NCI-H187 (cell line): ENCODE results near the gene PPP1R11.

Experiments used
- DNase-seq, 2 experiments: peaks; one replicate each; lab custom pipeline; 2025; lab: John Stamatoyannopoulos, UW

Gene PPP1R11

GRCh38 chr6:30061858-30062458, 5.0 kb upstream of the PPP1R11 start:
- DNase-seq: no peak

- DNase-seq: no peak
Measured at GRCh38 chr6:30062471-30063178, 4.4 kb upstream of the PPP1R11 start.

GRCh38 chr6:30063315-30063714, 3.7 kb upstream of the PPP1R11 start:
- DNase-seq: no peak

GRCh38 chr6:30066082-30066481, 916 bp upstream of the PPP1R11 start:
- DNase-seq: no peak

GRCh38 chr6:30067460-30068139, 602 bp downstream of the PPP1R11 start:
- no peak for DNase-seq

GRCh38 chr6:30071081-30071818, 4.3 kb downstream of the PPP1R11 start:
- DNase-seq: no peak

GRCh38 chr6:30071858-30072257, 4.9 kb downstream of the PPP1R11 start:
- no peak for DNase-seq

- DNase-seq: no peak
Measured at GRCh38 chr6:30073489-30074235, 6.7 kb downstream of the PPP1R11 start.

GRCh38 chr6:30074331-30075093, 7.5 kb downstream of the PPP1R11 start:
- no peak for DNase-seq

- no peak for DNase-seq
Measured at GRCh38 chr6:30075094-30075789, 8.2 kb downstream of the PPP1R11 start, which contains the start of gene RNF39. Gene RNF39 (minus strand): TSS chr6:30075769. CDS start chr6:30075585, 184 bp downstream.

- DNase-seq: no peak
Measured at GRCh38 chr6:30075790-30076732, 9.1 kb downstream of the PPP1R11 start.

- no peak for DNase-seq
Measured at GRCh38 chr6:30077218-30077617, 10.2 kb downstream of the PPP1R11 start.

- DNase-seq: no peak
Measured at GRCh38 chr6:30087876-30088275, 20.9 kb downstream of the PPP1R11 start.

GRCh38 chr6:30091577-30092381, 24.8 kb downstream of the PPP1R11 start:
- no peak for DNase-seq

GRCh38 chr6:30092852-30093543, 26.0 kb downstream of the PPP1R11 start:
- no peak for DNase-seq

GRCh38 chr6:30093951-30094661, 27.1 kb downstream of the PPP1R11 start:
- DNase-seq: no peak

- DNase-seq: no peak
Measured at GRCh38 chr6:30096829-30097228, 29.8 kb downstream of the PPP1R11 start.
